Measurements from ENCODE around the gene GRM5. TPM values are rescaled to one million over a fixed set of nuclear protein-coding genes. Genes with fewer than 3 reads are reported as not detected.

GRM5 gene
- total RNA-seq, 3 donors from 2014 or later = not detected

- TF ChIP-seq CTCF (IDR thresholded peaks at IDR 0.05) = no peak
- intact Hi-C loops (cut with DNase I, micrococcal nuclease) = no loop called here
- Histone ChIP-seq H3K4me3 (no peak overlapping the region), H3K9me3 (no peaks in the 10 kb centered on the region), H3K4me1 (ENCODE audit: low read depth) (no peaks in the 10 kb centered on the region), H3K36me3 (ENCODE audit: low read depth) (no peaks in the 10 kb centered on the region)
- DNase-seq (no peak), ATAC-seq (no peak)
Measured at GRCh38 chr11:88617226-88617625, 448.6 kb downstream of the GRM5 start.

- intact Hi-C loops (cut with DNase I, micrococcal nuclease) = no loop called here
Measured at GRCh38 chr11:88604260-88604659, 461.5 kb downstream of the GRM5 start.

DNA sequence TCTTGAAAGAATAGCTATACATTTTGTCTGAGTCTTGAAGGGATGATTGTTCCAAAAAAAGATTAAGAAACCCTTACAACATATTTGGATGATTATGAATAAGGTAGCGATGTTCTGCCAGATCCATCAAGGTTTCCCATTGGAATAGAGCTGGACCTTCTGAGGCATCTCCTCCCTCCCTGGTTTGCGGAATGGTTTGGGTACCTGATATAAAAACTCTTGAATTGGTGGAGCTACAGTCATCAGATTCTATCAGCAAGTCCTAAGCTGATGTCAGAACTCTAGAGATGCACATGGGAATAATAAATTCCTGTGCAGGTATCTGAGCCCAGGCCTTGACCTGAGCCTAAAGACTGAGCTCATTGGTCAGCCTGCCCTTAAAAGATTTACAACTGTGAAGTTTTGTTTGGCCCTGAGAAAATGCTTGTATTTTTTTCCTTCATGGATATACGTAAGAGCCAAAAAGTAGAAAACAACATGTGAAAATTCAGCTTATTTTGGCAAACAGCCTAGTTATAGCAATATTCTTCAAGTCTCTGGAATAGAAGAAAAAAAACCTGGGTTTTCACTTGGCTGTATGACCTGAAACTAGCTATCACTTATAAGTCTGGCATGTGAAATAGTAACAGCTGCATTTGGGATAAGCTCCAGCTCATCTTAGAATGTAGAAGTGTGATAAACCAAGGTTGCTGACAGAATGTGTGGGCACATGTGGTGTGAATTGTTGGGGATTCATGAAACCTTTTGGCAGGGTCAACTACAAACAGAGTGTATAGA is 462.5 kb downstream of the GRM5 start:
- Histone ChIP-seq H3K4me1 (ENCODE audit: low read depth) (no peaks in the 10 kb centered on the region), H3K36me3 (ENCODE audit: low read depth) (no peaks in the 10 kb centered on the region), H3K4me3 (no peak overlapping the region), H3K9me3 (no peaks in the 10 kb centered on the region)
- DNase-seq (no peak), ATAC-seq (no peak)
- TF ChIP-seq CTCF (IDR thresholded peaks at IDR 0.05) = no peak
- intact Hi-C loops (cut with DNase I, micrococcal nuclease) = no loop called here

More at GRCh38 chr11:88604260-88604659, 461.5 kb downstream of the GRM5 start:
- H3K36me3 ChIP-seq (ENCODE audit: low read depth) = no peaks in the 10 kb centered on the region
- H3K4me1 ChIP-seq (ENCODE audit: low read depth) = no peaks in the 10 kb centered on the region
- H3K4me3 ChIP-seq = no peak overlapping the region
- ATAC-seq (no peak), DNase-seq (no peak)
- TF ChIP-seq CTCF (IDR thresholded peaks at IDR 0.05) = no peak
- H3K9me3 ChIP-seq = no peaks in the 10 kb centered on the region

- intact Hi-C loops (cut with DNase I, micrococcal nuclease) = no loop called here
- Histone ChIP-seq H3K9me3 (no peaks in the 10 kb centered on the region), H3K36me3 (ENCODE audit: low read depth) (no peaks in the 10 kb centered on the region), H3K4me3 (no peak overlapping the region), H3K4me1 (ENCODE audit: low read depth) (no peaks in the 10 kb centered on the region)
- DNase-seq (no peak), ATAC-seq (no peak)
- no peak for TF ChIP-seq CTCF (IDR thresholded peaks at IDR 0.05)
Measured at GRCh38 chr11:88597387-88597786, 468.4 kb downstream of the GRM5 start.

- no peak for TF ChIP-seq CTCF (IDR thresholded peaks at IDR 0.05)
- Histone ChIP-seq H3K4me3 (no peak overlapping the region), H3K4me1 (ENCODE audit: low read depth) (no peaks in the 10 kb centered on the region), H3K9me3 (no peaks in the 10 kb centered on the region), H3K36me3 (ENCODE audit: low read depth) (no peaks in the 10 kb centered on the region)
- ATAC-seq (no peak), DNase-seq (no peak)
- intact Hi-C loops (cut with DNase I, micrococcal nuclease) = no loop called here
Measured at GRCh38 chr11:88596786-88597185, 469.0 kb downstream of the GRM5 start.
